Chondrocyte (in vitro differentiated cells): ENCODE data around the gene SBK1. TPM values are rescaled to one million over a fixed set of nuclear protein-coding genes. Genes with fewer than 3 reads are reported as not detected.
"Not testable (repeated sequence)": the region's sequence is repeated elsewhere in the genome, so short reads cannot be mapped to it uniquely, and the experiment has no call there.

Experiments
- DNase-seq: peaks from one replicate; pipeline ENCODE4 v3.0.0; 2021; ENCODE audit warnings: mixed read lengths, low spot score
- H3K27ac Mint-ChIP-seq: one replicate; pipeline ENCODE4 v1.8.0; 2021; ENCODE audit warnings: mild to moderate bottlenecking, moderate library complexity, mixed read lengths; ENCODE audit not compliant: unreplicated experiment
- H3K27me3 Mint-ChIP-seq: 2 replicates; pipeline ENCODE4 v1.8.0; 2021; ENCODE audit warnings: low read depth, mixed read lengths
- H3K36me3 Mint-ChIP-seq: 2 replicates; pipeline ENCODE4 v1.8.0; 2021; ENCODE audit warnings: low read depth, mixed read lengths
- H3K4me1 Mint-ChIP-seq: 2 replicates; pipeline ENCODE4 v1.8.0; 2021; ENCODE audit warnings: low read depth, mild to moderate bottlenecking, mixed read lengths
- H3K4me3 Mint-ChIP-seq: one replicate; pipeline ENCODE4 v1.8.0; 2021; ENCODE audit warnings: mild to moderate bottlenecking, moderate library complexity, mixed read lengths; ENCODE audit not compliant: unreplicated experiment
- H3K9me3 Mint-ChIP-seq: 2 replicates; pipeline ENCODE4 v1.8.0; 2021; ENCODE audit warnings: low read depth, mixed read lengths
- CTCF ChIP-seq: fragments of 200-600 bp; sonication (generic); IDR thresholded peaks from 2 replicates; pipeline ENCODE4 v1.5.0; 2021; ENCODE audit warnings: antibody characterized with exemption, mild to moderate bottlenecking, moderate library complexity
- total RNA-seq: library from RNA; stranded (reverse); gene quantifications from 3 replicates; pipeline ENCODE4 v1.2.1, GENCODE V29; 2021

The SBK1 gene
- total RNA-seq, 1 donor from 2014 or later = 1.5 TPM

- no peaks in the 10 kb centered on the region for H3K36me3 Mint-ChIP-seq
- H3K27ac Mint-ChIP-seq = no peak overlapping the region
- no peaks in the 10 kb centered on the region for H3K27me3 Mint-ChIP-seq
- no peak for DNase-seq
- TF ChIP-seq CTCF = peak; percentile 89
- H3K9me3 Mint-ChIP-seq = no peaks in the 10 kb centered on the region
- H3K4me1 Mint-ChIP-seq = peaks cover 2% of the 10 kb centered on the region
- no peak overlapping the region for H3K4me3 Mint-ChIP-seq
These were observed 29.5 kb downstream of the SBK1 start for GRCh38 chr16:28321700-28322411.

GRCh38 chr16:28324235-28324886 is 32.0 kb downstream of the SBK1 start:
- Mint-ChIP-seq H3K9me3 (no peaks in the 10 kb centered on the region), H3K4me3 (no peak overlapping the region), H3K36me3 (no peaks in the 10 kb centered on the region), H3K27me3 (no peaks in the 10 kb centered on the region), H3K4me1 (no peaks in the 10 kb centered on the region), H3K27ac (no peak overlapping the region)
- TF ChIP-seq CTCF = no peak
- no peak for DNase-seq

GRCh38 chr16:28324887-28325279 is 32.6 kb downstream of the SBK1 start:
- Mint-ChIP-seq H3K4me3 (no peak overlapping the region), H3K36me3 (no peaks in the 10 kb centered on the region), H3K27me3 (no peaks in the 10 kb centered on the region), H3K4me1 (no peaks in the 10 kb centered on the region), H3K27ac (no peak overlapping the region), H3K9me3 (no peaks in the 10 kb centered on the region)
- TF ChIP-seq CTCF = no peak
- no peak for DNase-seq

GRCh38 chr16:28326881-28327610 is 34.7 kb downstream of the SBK1 start:
- DNase-seq = no peak
- no peak overlapping the region for H3K27ac Mint-ChIP-seq
- H3K9me3 Mint-ChIP-seq = no peaks in the 10 kb centered on the region
- H3K27me3 Mint-ChIP-seq = no peaks in the 10 kb centered on the region
- TF ChIP-seq CTCF = peak; percentile 82
- H3K4me3 Mint-ChIP-seq = no peak overlapping the region
- no peaks in the 10 kb centered on the region for H3K36me3 Mint-ChIP-seq
- H3K4me1 Mint-ChIP-seq = no peaks in the 10 kb centered on the region

GRCh38 chr16:28330232-28330631 is 37.9 kb downstream of the SBK1 start:
- H3K27me3 Mint-ChIP-seq, H3K4me3 Mint-ChIP-seq, H3K36me3 Mint-ChIP-seq: not testable (repeated sequence)

GRCh38 chr16:28330981-28331380 is 38.7 kb downstream of the SBK1 start:
- H3K4me1 Mint-ChIP-seq, H3K9me3 Mint-ChIP-seq, H3K4me3 Mint-ChIP-seq, H3K27ac Mint-ChIP-seq, H3K27me3 Mint-ChIP-seq, DNase-seq, H3K36me3 Mint-ChIP-seq: not testable (repeated sequence)

More at GRCh38 chr16:28330232-28330631, 37.9 kb downstream of the SBK1 start:
- H3K27ac Mint-ChIP-seq, H3K9me3 Mint-ChIP-seq, DNase-seq, H3K4me1 Mint-ChIP-seq: not testable (repeated sequence)

GRCh38 chr16:28332632-28333031 is 40.3 kb downstream of the SBK1 start:
- H3K4me1 Mint-ChIP-seq, H3K27me3 Mint-ChIP-seq, H3K9me3 Mint-ChIP-seq, H3K27ac Mint-ChIP-seq, DNase-seq, H3K4me3 Mint-ChIP-seq, H3K36me3 Mint-ChIP-seq: not testable (repeated sequence)

GRCh38 chr16:28335678-28336077 is 43.4 kb downstream of the SBK1 start:
- H3K36me3 Mint-ChIP-seq, H3K4me1 Mint-ChIP-seq, H3K4me3 Mint-ChIP-seq, H3K27me3 Mint-ChIP-seq, DNase-seq, H3K27ac Mint-ChIP-seq, H3K9me3 Mint-ChIP-seq: not testable (repeated sequence)
